HepG2 (cell line): Measurements from ENCODE around the gene NXPH4. TPM values are rescaled to one million over a fixed set of nuclear protein-coding genes. Genes with fewer than 3 reads are reported as not detected.
A peak's percentile ranks its signal among the peaks of the same experiment; 100 is the strongest.

Experiments
- CAMTA2 ChIP-seq: sonication (generic); formaldehyde crosslinking; IDR thresholded peaks from 2 replicates; pipeline ENCODE4 v1.4.0; 2020; ENCODE audit warnings: mild to moderate bottlenecking, missing genetic modification reagents, borderline replicate concordance
- CBX1 ChIP-seq: IDR thresholded peaks from one replicate; pipeline ENCODE4 v1.6.1; 2016; ENCODE audit warnings: antibody characterized with exemption, low read depth
- CEBPB ChIP-seq: IDR thresholded peaks from 2 replicates; pipeline ENCODE4 v1.6.1; 2011; ENCODE audit warnings: low read depth, low read length, improper control_type of control experiment, borderline replicate concordance
- FOXC1 ChIP-seq: sonication (generic); formaldehyde crosslinking; IDR thresholded peaks from 2 replicates; pipeline ENCODE4 v1.8.0; 2022; ENCODE audit warnings: mild to moderate bottlenecking, missing genetic modification reagents, borderline replicate concordance
- FOXK2 ChIP-seq: fragments of 450-650 bp; IDR thresholded peaks from 2 replicates; pipeline ENCODE4 v1.6.1; 2016
- HOXA5 ChIP-seq: sonication (generic); formaldehyde crosslinking; IDR thresholded peaks from 2 replicates; pipeline ENCODE4 v1.4.0; 2020; ENCODE audit warnings: missing genetic modification reagents
- NCOA2 ChIP-seq: sonication (generic); formaldehyde crosslinking; IDR thresholded peaks from 2 replicates; pipeline ENCODE4 v1.8.0; 2022; ENCODE audit warnings: inconsistent platforms
- NFIC ChIP-seq: IDR thresholded peaks from 2 replicates; pipeline ENCODE4 v1.6.1; 2012; ENCODE audit warnings: mild to moderate bottlenecking, low read length, inconsistent platforms
- NR1H2 ChIP-seq: sonication (generic); formaldehyde crosslinking; IDR thresholded peaks from 2 replicates; pipeline ENCODE4 v1.8.1; 2022; ENCODE audit warnings: low read depth, missing genetic modification reagents, borderline replicate concordance
- REL ChIP-seq: sonication (generic); formaldehyde crosslinking; conservative IDR thresholded peaks from 2 replicates; pipeline ENCODE4 v1.8.0; 2022; ENCODE audit warnings: mild to moderate bottlenecking, missing genetic modification reagents, moderate library complexity
- SMAD1 ChIP-seq: sonication (generic); formaldehyde crosslinking; IDR thresholded peaks from 2 replicates; pipeline ENCODE4 v1.4.0; 2020; ENCODE audit warnings: missing genetic modification reagents, low read depth, mild to moderate bottlenecking, borderline replicate concordance
- SMARCE1 ChIP-seq: fragments of 450-650 bp; IDR thresholded peaks from 2 replicates; pipeline ENCODE4 v1.6.1; 2017; ENCODE audit warnings: borderline replicate concordance
- THAP8 ChIP-seq: sonication (generic); formaldehyde crosslinking; IDR thresholded peaks from 2 replicates; pipeline ENCODE4 v1.5.1; 2020; ENCODE audit warnings: missing genetic modification reagents, mild to moderate bottlenecking, borderline replicate concordance
- TRIM24 ChIP-seq: sonication (generic); formaldehyde crosslinking; IDR thresholded peaks from 2 replicates; pipeline ENCODE4 v1.8.0; 2022; ENCODE audit warnings: mild to moderate bottlenecking, missing genetic modification reagents
- U2AF2 ChIP-seq: fragments of 200-400 bp; formaldehyde crosslinking; IDR thresholded peaks from 2 replicates; pipeline ENCODE4 v1.6.1; 2017; ENCODE audit warnings: low read depth, mild to moderate bottlenecking, low read length
- ZFX ChIP-seq: sonication (generic); formaldehyde crosslinking; IDR thresholded peaks from 2 replicates; pipeline ENCODE4 v1.4.0; 2020; ENCODE audit warnings: mild to moderate bottlenecking, low read depth, missing genetic modification reagents, moderate library complexity
- ZFY ChIP-seq: sonication (generic); formaldehyde crosslinking; IDR thresholded peaks from 2 replicates; pipeline ENCODE4 v1.4.0; 2020; ENCODE audit warnings: missing genetic modification reagents
- ZNF12 ChIP-seq: sonication (generic); formaldehyde crosslinking; IDR thresholded peaks from 2 replicates; pipeline ENCODE4 v1.5.0; 2020; ENCODE audit warnings: missing genetic modification reagents
- ZNF121 ChIP-seq: sonication (generic); formaldehyde crosslinking; IDR thresholded peaks from 2 replicates; pipeline ENCODE4 v1.5.0; 2020; ENCODE audit warnings: mild to moderate bottlenecking, missing genetic modification reagents
- ZNF24 ChIP-seq: fragments of 450-650 bp; IDR thresholded peaks from 2 replicates; pipeline ENCODE4 v1.6.1; 2017; ENCODE audit warnings: antibody characterized with exemption, mild to moderate bottlenecking
- ZNF274 ChIP-seq: sonication (generic); formaldehyde crosslinking; IDR thresholded peaks from 2 replicates; pipeline ENCODE4 v1.5.1; 2020; ENCODE audit warnings: mild to moderate bottlenecking, missing genetic modification reagents
- ZNF550 ChIP-seq: sonication (generic); formaldehyde crosslinking; IDR thresholded peaks from 2 replicates; pipeline ENCODE4 v1.4.0; 2020; ENCODE audit warnings: mild to moderate bottlenecking, missing genetic modification reagents, borderline replicate concordance
- ZNF7 ChIP-seq: IDR thresholded peaks from 2 replicates; pipeline ENCODE4 v1.6.1; 2016; ENCODE audit warnings: missing biosample characterization, missing genetic modification reagents
- ZNF740 ChIP-seq: sonication (generic); formaldehyde crosslinking; IDR thresholded peaks from 2 replicates; pipeline ENCODE4 v1.4.0; 2020; ENCODE audit warnings: missing genetic modification reagents
- ZNF746 ChIP-seq: sonication (generic); formaldehyde crosslinking; IDR thresholded peaks from 2 replicates; pipeline ENCODE4 v1.8.0; 2022; ENCODE audit warnings: mild to moderate bottlenecking, missing genetic modification reagents
- ZSCAN25 ChIP-seq: sonication (generic); formaldehyde crosslinking; IDR thresholded peaks from 2 replicates; pipeline ENCODE4 v1.8.0; 2022; ENCODE audit warnings: mild to moderate bottlenecking, missing genetic modification reagents
- polyA plus RNA-seq, 8 experiments: library from polyadenylated mRNA; depleted of rRNA in 3 of 8; stranded (reverse) in 7 of 8; unstranded in 1 of 8; fragments of >200 nt; fragmentation: Illumina TruSeq in 4 of 8; extraction: Trizol in 4 of 8; gene quantifications; 2 replicates each; pipeline versions ENCODE4 v1.2.1 to v1.2.3, GENCODE V29; 2011 to 2016; ENCODE audit warnings: low read depth in 4 of 8, missing spikeins in 1 of 8, mixed read lengths in 1 of 8; ENCODE audit not compliant: insufficient read depth in 1 of 8
- total RNA-seq, 5 experiments: library from RNA; depleted of rRNA; stranded (reverse); fragments of >200 nt; fragmentation: Illumina TruSeq; extraction: Trizol; gene quantifications; 2 replicates each; pipeline ENCODE4 v1.2.3, GENCODE V29; 2016; ENCODE audit warnings: low read depth in 1 of 5
- TF ChIP-seq, protein P1 (sequence below): sonication (generic); formaldehyde crosslinking; IDR thresholded peaks from 2 replicates; pipeline ENCODE4 v1.4.0; 2020; ENCODE audit warnings: low read depth, mild to moderate bottlenecking, missing genetic modification reagents
- TF ChIP-seq, protein P2 (sequence below): sonication (generic); formaldehyde crosslinking; IDR thresholded peaks from 2 replicates; pipeline ENCODE4 v1.4.0; 2020; ENCODE audit warnings: mild to moderate bottlenecking, missing genetic modification reagents
- TF ChIP-seq, protein P3 (sequence below): sonication (generic); formaldehyde crosslinking; IDR thresholded peaks from 2 replicates; pipeline ENCODE4 v1.9.0; 2022; ENCODE audit warnings: low read depth, missing genetic modification reagents

The NXPH4 gene
- total and polyA plus RNA-seq, 2 of the 13 experiments (the other 11 are each of a cell fraction or from before 2014, with no cell fraction given) = 0.13 TPM; not detected in 1

DNA sequence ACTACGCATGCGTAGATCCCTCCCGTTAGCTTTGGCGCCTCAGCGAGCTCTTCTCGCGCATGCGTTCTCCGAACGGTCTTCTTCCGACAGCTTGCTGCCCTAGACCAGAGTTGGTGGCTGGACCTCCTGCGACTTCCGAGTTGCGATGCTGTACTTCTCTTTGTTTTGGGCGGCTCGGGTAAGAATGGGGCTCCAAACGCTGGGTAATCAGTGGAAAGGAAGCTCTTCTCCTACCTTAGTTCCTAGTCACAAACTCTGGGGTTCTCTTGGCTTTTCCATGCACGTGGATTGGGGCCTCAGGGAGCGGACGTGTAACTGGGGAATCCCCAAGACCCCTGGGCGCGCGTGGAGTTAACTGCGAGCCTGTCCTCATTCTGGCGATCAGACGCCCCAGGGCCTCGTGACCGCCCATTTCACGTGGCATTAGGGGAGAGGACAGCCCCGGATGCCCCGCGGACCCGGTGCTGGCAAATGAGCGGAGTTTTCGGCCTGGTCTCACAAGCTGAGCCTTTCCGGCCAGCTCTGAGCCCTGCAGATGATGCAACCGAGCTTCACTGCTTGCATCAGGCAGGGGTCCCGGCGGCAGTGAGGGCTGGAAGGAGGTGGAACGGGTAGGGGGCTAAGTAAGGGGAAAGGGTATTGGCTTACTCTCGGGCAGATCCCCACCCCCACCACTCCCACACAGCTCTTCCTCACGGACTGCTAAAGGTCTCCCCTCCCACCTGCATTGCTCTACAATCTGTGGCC lies 13.2 kb downstream of the NXPH4 start, which contains the start of gene SHMT2 (continued):
- TF ChIP-seq, protein P1, sequence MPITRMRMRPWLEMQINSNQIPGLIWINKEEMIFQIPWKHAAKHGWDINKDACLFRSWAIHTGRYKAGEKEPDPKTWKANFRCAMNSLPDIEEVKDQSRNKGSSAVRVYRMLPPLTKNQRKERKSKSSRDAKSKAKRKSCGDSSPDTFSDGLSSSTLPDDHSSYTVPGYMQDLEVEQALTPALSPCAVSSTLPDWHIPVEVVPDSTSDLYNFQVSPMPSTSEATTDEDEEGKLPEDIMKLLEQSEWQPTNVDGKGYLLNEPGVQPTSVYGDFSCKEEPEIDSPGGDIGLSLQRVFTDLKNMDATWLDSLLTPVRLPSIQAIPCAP (CRISPR knock-in tag) = no peak
- TF ChIP-seq HOXA5 (CRISPR knock-in tag) (0 out of 2 replicates have a peak, but pooled peaks have one; percentile 21), THAP8 (CRISPR knock-in tag) (0 out of 2 replicates have a peak, but pooled peaks have one; percentile 57), CAMTA2 (CRISPR knock-in tag) (no peak), ZNF550 (no peak), ZNF121 (no peak), ZSCAN25 (0 out of 2 replicates have a peak, but pooled peaks have one; percentile 11), SMARCE1 (no peak), ZNF24 (no peak), FOXK2 (no peak), ZNF12 (CRISPR knock-in tag) (no peak; the same call in 1 of the 2 replicates), SMAD1 (CRISPR knock-in tag) (0 out of 2 replicates have a peak, but pooled peaks have one; percentile 16), ZFX (peak; percentile 83), REL (CRISPR knock-in tag) (no peak), ZFY (CRISPR knock-in tag) (peak; percentile 86), ZNF746 (CRISPR knock-in tag) (peak; percentile 45; the same call in 1 of the 2 replicates), CEBPB (peak; percentile 97), NR1H2 (CRISPR knock-in tag) (no peak), TRIM24 (CRISPR knock-in tag) (no peak), ZNF274 (CRISPR knock-in tag) (no peak), U2AF2 (no peak), NFIC (no peak), FOXC1 (no peak), ZNF7 (CRISPR knock-in tag) (no peak), CBX1 (no peak), ZNF740 (CRISPR knock-in tag) (0 out of 2 replicates have a peak, but pooled peaks have one; percentile 58), NCOA2 (CRISPR knock-in tag) (peak; percentile 32; the same call in 1 of the 2 replicates)
- TF ChIP-seq, protein P2, sequence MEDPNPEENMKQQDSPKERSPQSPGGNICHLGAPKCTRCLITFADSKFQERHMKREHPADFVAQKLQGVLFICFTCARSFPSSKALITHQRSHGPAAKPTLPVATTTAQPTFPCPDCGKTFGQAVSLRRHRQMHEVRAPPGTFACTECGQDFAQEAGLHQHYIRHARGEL (CRISPR knock-in tag) = no peak
- TF ChIP-seq, protein P3, sequence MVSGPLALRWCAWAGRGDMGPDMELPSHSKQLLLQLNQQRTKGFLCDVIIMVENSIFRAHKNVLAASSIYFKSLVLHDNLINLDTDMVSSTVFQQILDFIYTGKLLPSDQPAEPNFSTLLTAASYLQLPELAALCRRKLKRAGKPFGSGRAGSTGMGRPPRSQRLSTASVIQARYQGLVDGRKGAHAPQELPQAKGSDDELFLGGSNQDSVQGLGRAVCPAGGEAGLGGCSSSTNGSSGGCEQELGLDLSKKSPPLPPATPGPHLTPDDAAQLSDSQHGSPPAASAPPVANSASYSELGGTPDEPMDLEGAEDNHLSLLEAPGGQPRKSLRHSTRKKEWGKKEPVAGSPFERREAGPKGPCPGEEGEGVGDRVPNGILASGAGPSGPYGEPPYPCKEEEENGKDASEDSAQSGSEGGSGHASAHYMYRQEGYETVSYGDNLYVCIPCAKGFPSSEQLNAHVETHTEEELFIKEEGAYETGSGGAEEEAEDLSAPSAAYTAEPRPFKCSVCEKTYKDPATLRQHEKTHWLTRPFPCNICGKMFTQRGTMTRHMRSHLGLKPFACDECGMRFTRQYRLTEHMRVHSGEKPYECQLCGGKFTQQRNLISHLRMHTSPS (CRISPR knock-in tag) = no peak; the same call in 1 of the 2 replicates
